Measurements from ENCODE around the gene ADAM11. TPM values are rescaled to one million over a fixed set of nuclear protein-coding genes. Genes with fewer than 3 reads are reported as not detected.
"Not testable (repeated sequence)": the region's sequence is repeated elsewhere in the genome, so short reads cannot be mapped to it uniquely, and the experiment has no call there.

The ADAM11 gene
- total RNA-seq, 6 donors from 2014 or later, result 0.15 to 1.0 (median 0.20) TPM; not detected in 1

DNA sequence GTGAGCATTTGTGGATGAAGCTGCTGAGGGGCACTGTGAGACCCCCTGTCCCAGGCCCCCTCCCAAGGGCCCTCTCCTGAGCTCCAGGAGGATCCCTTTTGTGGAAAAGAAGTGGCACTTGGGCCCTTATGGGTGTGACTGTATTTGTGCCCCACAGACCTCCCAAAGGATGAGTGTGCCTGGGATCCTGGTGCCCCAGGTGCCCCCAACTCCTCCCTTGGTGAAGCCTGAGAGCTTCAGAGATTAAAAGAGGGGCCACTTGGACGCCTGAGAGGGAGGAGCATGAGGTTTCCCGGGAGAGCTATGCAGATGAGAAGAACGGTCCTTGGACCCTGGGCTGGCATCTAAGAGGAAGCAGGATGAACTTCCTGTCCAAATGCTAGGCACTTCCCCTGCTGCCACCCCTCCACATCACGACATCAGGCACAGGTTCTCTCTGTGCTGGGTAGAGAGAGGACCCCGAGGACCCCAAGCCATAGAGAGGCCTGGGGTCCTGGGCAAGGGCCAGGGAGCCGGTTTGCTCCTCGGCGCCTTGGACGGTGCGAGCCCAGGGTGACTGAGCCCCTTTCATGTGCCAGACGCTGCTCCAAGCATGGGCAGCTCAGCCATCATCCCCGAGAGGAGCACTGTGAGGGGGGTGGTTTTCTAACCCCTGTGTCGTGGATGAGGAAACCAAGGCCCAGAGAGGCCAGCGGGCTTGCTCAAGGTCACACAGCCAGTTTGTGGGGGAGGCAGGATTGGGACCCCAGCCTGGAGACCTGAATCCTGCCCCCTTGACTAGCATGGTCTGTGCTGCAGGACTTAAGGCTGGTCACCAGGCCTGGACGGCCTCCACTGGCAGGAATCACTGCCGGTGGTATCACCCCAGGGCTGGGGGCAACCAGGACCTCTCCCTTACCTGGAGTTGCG, 5.6 kb upstream of the ADAM11 start:
- Histone ChIP-seq H3K27me3 (peaks cover 0 to 4% (median 1%) of the 10 kb centered on the region in 4 donors), H3K36me3 (peaks cover 0 to 33% (median 1%) of the 10 kb centered on the region in 4 donors), H3K9me3 (no peaks in the 10 kb centered on the region), H3K27ac (no peak overlapping the region), H3K4me3 (no peak overlapping the region), H3K4me1 (peaks cover 0 to under 1% (median under 1%) of the 10 kb centered on the region in 4 donors)
- TF ChIP-seq POLR2AphosphoS5 (IDR thresholded peaks at IDR 0.05) (no peak), POLR2A (IDR thresholded peaks at IDR 0.05) (no peak), EP300 (IDR thresholded peaks at IDR 0.05) (no peak)
- TF ChIP-seq, protein P1, sequence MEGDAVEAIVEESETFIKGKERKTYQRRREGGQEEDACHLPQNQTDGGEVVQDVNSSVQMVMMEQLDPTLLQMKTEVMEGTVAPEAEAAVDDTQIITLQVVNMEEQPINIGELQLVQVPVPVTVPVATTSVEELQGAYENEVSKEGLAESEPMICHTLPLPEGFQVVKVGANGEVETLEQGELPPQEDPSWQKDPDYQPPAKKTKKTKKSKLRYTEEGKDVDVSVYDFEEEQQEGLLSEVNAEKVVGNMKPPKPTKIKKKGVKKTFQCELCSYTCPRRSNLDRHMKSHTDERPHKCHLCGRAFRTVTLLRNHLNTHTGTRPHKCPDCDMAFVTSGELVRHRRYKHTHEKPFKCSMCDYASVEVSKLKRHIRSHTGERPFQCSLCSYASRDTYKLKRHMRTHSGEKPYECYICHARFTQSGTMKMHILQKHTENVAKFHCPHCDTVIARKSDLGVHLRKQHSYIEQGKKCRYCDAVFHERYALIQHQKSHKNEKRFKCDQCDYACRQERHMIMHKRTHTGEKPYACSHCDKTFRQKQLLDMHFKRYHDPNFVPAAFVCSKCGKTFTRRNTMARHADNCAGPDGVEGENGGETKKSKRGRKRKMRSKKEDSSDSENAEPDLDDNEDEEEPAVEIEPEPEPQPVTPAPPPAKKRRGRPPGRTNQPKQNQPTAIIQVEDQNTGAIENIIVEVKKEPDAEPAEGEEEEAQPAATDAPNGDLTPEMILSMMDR (IDR thresholded peaks at IDR 0.05), result no peak
- ATAC-seq (ENCODE audit: low FRiP score in 2 of 2), result no peak
- peak in 1 of 2 donors; percentile 56 for DNase-seq
- WGBS, 2 donors, result 76 to 91% methylated on average over 7 to 14 of the region's 17 CpGs

DNA sequence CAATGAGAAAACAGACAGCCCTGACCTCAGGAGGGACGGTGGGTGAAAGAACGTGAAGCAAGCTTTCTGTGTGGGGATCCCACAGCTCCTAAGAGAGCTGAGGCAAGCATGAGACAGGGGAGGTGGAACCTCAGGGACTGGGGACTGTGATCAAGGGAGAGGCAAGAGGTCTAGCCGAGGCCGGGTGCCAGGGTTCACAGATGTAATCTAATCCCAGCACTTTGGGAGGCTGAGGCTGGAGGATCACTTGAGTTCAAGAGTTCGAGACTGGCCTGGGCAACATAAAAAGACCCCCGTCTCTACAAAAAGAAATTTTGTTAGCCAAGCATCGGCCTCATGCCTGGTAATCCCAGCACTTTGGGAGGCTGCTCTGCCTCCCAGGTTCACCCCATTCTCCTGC, 4.5 kb upstream of the ADAM11 start:
- Histone ChIP-seq H3K36me3 (peaks cover 0 to 22% (median 0%) of the 10 kb centered on the region in 4 donors), H3K27me3 (peaks cover 0 to 15% (median 7%) of the 10 kb centered on the region in 4 donors), H3K4me3 (no peak overlapping the region), H3K27ac (no peak overlapping the region), H3K9me3 (no peaks in the 10 kb centered on the region), H3K4me1 (peaks cover 3 to 12% (median 9%) of the 10 kb centered on the region in 4 donors)
- DNase-seq (no peak), ATAC-seq (ENCODE audit: low FRiP score in 2 of 2) (no peak)
- 81 to 83% methylated on average over 7 of the region's 7 CpGs for WGBS, 2 donors
- TF ChIP-seq, protein P1 (IDR thresholded peaks at IDR 0.05), result no peak
- TF ChIP-seq POLR2A (IDR thresholded peaks at IDR 0.05) (no peak), EP300 (IDR thresholded peaks at IDR 0.05) (no peak), POLR2AphosphoS5 (IDR thresholded peaks at IDR 0.05) (no peak)

DNA sequence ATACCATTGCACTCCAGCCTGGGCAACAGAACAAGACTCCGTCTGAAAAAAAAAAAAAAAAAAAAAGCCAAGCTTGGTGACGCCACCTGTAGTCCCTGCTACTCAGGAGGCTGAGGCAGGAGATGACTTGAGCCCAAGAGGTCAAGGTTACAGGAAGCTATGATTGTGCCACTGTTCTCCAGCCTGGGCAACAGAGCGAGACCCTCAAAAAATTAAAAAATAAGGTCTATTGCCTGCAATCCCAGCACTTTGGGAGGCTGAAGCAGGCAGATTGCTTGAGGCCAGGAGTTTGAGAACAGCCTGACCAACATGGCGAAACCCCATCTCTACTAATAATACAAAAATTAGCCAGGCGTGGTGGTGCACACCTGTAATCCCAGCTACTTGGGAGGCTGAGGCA, 3.6 kb upstream of the ADAM11 start:
- H3K9me3 ChIP-seq; DNase-seq; H3K4me3 ChIP-seq; ATAC-seq (ENCODE audit: low FRiP score in 2 of 2); H3K27ac ChIP-seq: not testable (repeated sequence)
- peaks cover 0 to 24% (median 16%) of the 10 kb centered on the region in 4 donors for H3K27me3 ChIP-seq
- peaks cover 6 to 18% (median 12%) of the 10 kb centered on the region in 4 donors for H3K4me1 ChIP-seq
- WGBS, 2 donors, result 82 to 98% methylated on average over 5 of the region's 5 CpGs
- peaks cover 0 to 16% (median 0%) of the 10 kb centered on the region in 4 donors for H3K36me3 ChIP-seq

DNA sequence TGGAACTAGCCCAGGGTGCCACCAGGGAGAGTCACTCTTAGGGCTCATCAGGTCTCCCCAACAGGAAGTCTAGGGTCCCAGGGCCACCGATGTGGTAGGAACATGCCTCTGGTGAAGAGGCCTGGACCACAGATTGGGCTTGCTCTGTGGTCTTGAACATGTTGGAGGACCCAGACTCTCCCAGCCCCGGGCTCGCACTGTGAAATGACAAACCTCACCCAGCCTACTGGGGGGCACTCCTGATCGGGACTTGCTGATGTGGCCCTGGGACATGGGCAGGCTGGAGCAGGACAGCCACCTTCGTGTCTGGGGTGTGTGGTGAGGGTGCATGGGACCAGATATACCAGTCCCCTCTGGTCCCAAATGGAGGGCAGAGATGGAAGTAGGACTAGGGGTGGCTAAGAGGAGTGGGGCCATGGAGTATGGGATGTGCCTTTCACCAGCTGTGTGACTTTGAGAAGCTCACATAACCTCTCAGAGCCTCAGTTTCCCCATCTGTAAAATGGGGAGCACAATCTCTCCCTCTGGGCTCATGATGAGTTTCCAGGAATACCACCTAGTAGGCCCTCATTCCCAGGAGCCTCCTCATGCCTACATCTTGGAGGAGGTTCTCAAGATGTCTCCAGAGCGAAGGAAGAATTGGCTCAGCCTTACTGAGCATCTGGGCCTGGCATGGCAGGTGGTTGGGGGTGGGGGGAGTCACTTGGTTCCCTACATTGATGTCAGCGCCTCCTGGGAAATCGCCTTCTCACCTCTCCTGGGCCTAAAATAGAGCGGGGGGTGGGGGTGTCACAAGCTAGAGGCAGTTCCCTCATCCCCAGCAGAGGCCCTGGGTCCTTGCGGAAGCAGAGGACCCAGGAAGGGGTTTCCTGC, 1.5 kb upstream of the ADAM11 start:
- Histone ChIP-seq H3K36me3 (no peaks in the 10 kb centered on the region), H3K27ac (no peak overlapping the region), H3K27me3 (peaks cover 0 to 25% (median 17%) of the 10 kb centered on the region in 4 donors), H3K4me1 (peaks cover 6 to 18% (median 12%) of the 10 kb centered on the region in 4 donors), H3K4me3 (no peak overlapping the region), H3K9me3 (no peaks in the 10 kb centered on the region)
- TF ChIP-seq POLR2AphosphoS5 (IDR thresholded peaks at IDR 0.05) (no peak), EP300 (IDR thresholded peaks at IDR 0.05) (no peak), POLR2A (IDR thresholded peaks at IDR 0.05) (no peak)
- TF ChIP-seq, protein P1 (IDR thresholded peaks at IDR 0.05), result no peak
- DNase-seq (no peak), ATAC-seq (ENCODE audit: low FRiP score in 2 of 2) (no peak)
- 74 to 85% methylated on average over 3 to 10 of the region's 10 CpGs for WGBS, 2 donors

DNA sequence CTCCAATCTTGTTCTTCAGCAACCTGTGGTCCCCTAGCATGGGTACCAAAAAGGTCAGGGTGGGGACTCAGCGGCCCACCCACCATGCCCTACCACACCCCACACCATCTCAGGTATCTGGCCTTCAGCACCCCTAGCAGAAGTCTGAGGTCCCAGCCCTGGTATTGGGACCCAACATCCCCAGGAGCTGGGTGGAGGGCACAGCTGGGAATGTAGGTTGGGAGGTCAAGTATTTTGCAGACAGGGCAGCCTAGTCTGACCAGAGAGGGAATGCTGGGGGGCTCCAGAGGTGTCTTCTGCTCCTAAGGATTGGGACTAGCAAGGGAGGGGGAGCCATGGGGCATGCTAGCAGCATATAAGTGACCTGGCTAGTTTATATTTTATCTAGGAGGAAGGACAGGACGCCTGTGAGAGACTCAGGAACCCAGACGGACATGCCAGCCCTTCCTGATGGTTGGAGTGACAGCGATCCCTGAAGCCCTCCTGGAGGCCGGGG, 822 bp upstream of the ADAM11 start:
- TF ChIP-seq POLR2AphosphoS5 (IDR thresholded peaks at IDR 0.05) (no peak), EP300 (IDR thresholded peaks at IDR 0.05) (no peak), POLR2A (IDR thresholded peaks at IDR 0.05) (no peak)
- TF ChIP-seq, protein P1 (IDR thresholded peaks at IDR 0.05), result no peak
- peaks cover 6 to 18% (median 12%) of the 10 kb centered on the region in 4 donors for H3K4me1 ChIP-seq
- WGBS, 2 donors, result 0 to 35% methylated on average over 2 to 5 of the region's 5 CpGs
- no peak for DNase-seq
- no peaks in the 10 kb centered on the region for H3K9me3 ChIP-seq
- no peak overlapping the region for H3K4me3 ChIP-seq
- H3K27me3 ChIP-seq, result peaks cover 0 to 25% (median 17%) of the 10 kb centered on the region in 4 donors
- ATAC-seq (ENCODE audit: low FRiP score in 2 of 2), result no peak
- H3K27ac ChIP-seq, result no peak overlapping the region
- H3K36me3 ChIP-seq, result no peaks in the 10 kb centered on the region
